IMR-90 (cell line): ENCODE results near the gene ZGRF1. TPM values are rescaled to one million over a fixed set of nuclear protein-coding genes. Genes with fewer than 3 reads are reported as not detected.

Experiments used
- ATAC-seq: fragments of 200-7000 bp; cut with Tn5 transposase; 2 replicates; pipeline ENCODE4 v1.9.1; 2020; ENCODE audit warnings: low read depth, mild to moderate bottlenecking, moderate library complexity
- BruUV-seq: library from RNA; stranded (reverse); fragments of 400-500 nt; replicated peaks from 2 replicates; lab custom pipeline; 2021; lab: Mats Ljungman, UMichigan
- CTCF ChIA-PET: fragments of 300-600 bp; formaldehyde crosslinking; extraction: SDS; loops from one replicate; lab custom pipeline; 2021; ENCODE audit warnings: antibody characterized with exemption; lab: Yijun Ruan, JAX
- POLR2A ChIA-PET: fragments of 300-600 bp; sonication (Branson Sonifier 250); formaldehyde crosslinking; loops from one replicate; lab custom pipeline; 2022; ENCODE audit warnings: antibody characterized with exemption; ENCODE audit not compliant: unreplicated experiment; lab: Charles Lee
- DNase-seq: peaks from one replicate; pipeline ENCODE4 v3.0.0; 2013
- H2AFZ ChIP-seq: replicated peaks from 2 replicates; pipeline ENCODE3; 2013; ENCODE audit warnings: low read length, mild to moderate bottlenecking; ENCODE audit not compliant: poor library complexity
- H2AK5ac ChIP-seq: 2 replicates; pipeline ENCODE4 v1.6.1; 2013; ENCODE audit warnings: low read depth, low read length, inconsistent platforms
- H2AK9ac ChIP-seq: replicated peaks from 2 replicates; pipeline ENCODE3; 2013; ENCODE audit warnings: mild to moderate bottlenecking, low read depth, low read length, moderate library complexity; ENCODE audit not compliant: poor library complexity
- H2BK120ac ChIP-seq: 2 replicates; pipeline ENCODE4 v1.6.1; 2013; ENCODE audit warnings: low read depth, low read length, inconsistent platforms
- H2BK15ac ChIP-seq: 3 replicates; pipeline ENCODE4 v1.6.1; 2013; ENCODE audit warnings: low read depth, low read length, inconsistent platforms
- H2BK20ac ChIP-seq: 2 replicates; pipeline ENCODE4 v1.6.1; 2013; ENCODE audit warnings: low read depth, mild to moderate bottlenecking, inconsistent platforms, low read length, moderate library complexity
- H2BK5ac ChIP-seq: 2 replicates; pipeline ENCODE4 v1.6.1; 2013; ENCODE audit warnings: mild to moderate bottlenecking, low read depth, low read length, inconsistent platforms; ENCODE audit not compliant: poor library complexity, severe bottlenecking
- H3K14ac ChIP-seq: replicated peaks from 2 replicates; pipeline ENCODE4 v1.6.1; 2013; ENCODE audit warnings: low read depth, low read length, inconsistent platforms
- H3K18ac ChIP-seq: 2 replicates; pipeline ENCODE4 v1.6.1; 2013; ENCODE audit warnings: low read depth, low read length, control low read depth
- H3K23ac ChIP-seq: 2 replicates; pipeline ENCODE4 v1.6.1; 2013; ENCODE audit warnings: low read depth, low read length, inconsistent platforms
- H3K27ac ChIP-seq: 2 replicates; pipeline ENCODE4 v1.5.1; 2013; ENCODE audit warnings: mild to moderate bottlenecking, control low read depth, low read length; ENCODE audit not compliant: insufficient read depth
- H3K27me3 ChIP-seq: 2 replicates; pipeline ENCODE4 v1.6.1; 2013; ENCODE audit warnings: low read length; ENCODE audit not compliant: control insufficient read depth, insufficient read depth
- H3K36me3 ChIP-seq: 2 replicates; pipeline ENCODE4 v1.6.1; 2013; ENCODE audit warnings: low read length, mixed read lengths; ENCODE audit not compliant: control insufficient read depth, insufficient read depth
- H3K4ac ChIP-seq: 2 replicates; pipeline ENCODE4 v1.6.1; 2013; ENCODE audit warnings: low read depth, low read length, inconsistent platforms
- H3K4me1 ChIP-seq: 2 replicates; pipeline ENCODE4 v1.6.1; 2013; ENCODE audit warnings: low read length, mixed read lengths; ENCODE audit not compliant: control insufficient read depth, insufficient read depth
- H3K4me2 ChIP-seq: 2 replicates; pipeline ENCODE4 v1.6.1; 2013; ENCODE audit warnings: low read depth, mild to moderate bottlenecking, control low read depth, low read length, moderate library complexity
- H3K4me3 ChIP-seq: 2 replicates; pipeline ENCODE4 v1.5.1; 2013; ENCODE audit warnings: low read depth, mild to moderate bottlenecking, control low read depth, low read length, moderate library complexity; ENCODE audit not compliant: insufficient read depth
- H3K56ac ChIP-seq: 2 replicates; pipeline ENCODE4 v1.6.1; 2013; ENCODE audit warnings: low read length, inconsistent platforms; ENCODE audit not compliant: insufficient read depth; ENCODE audit errors: extremely low read depth
- H3K79me1 ChIP-seq, 2 experiments: 2 replicates each; pipeline ENCODE4 v1.6.1; 2013; ENCODE audit warnings: low read length in 2 of 2, inconsistent platforms in 1 of 2, low read depth in 1 of 2
- H3K9ac ChIP-seq: 2 replicates; pipeline ENCODE4 v1.6.1; 2013; ENCODE audit warnings: low read depth, low read length, control low read depth
- H3K9me1 ChIP-seq: 2 replicates; pipeline ENCODE4 v1.6.1; 2013; ENCODE audit warnings: low read length, inconsistent platforms; ENCODE audit not compliant: insufficient read depth
- H3K9me3 ChIP-seq: 2 replicates; pipeline ENCODE4 v1.6.1; 2013; ENCODE audit warnings: low read length; ENCODE audit not compliant: control insufficient read depth, insufficient read depth
- H4K20me1 ChIP-seq: 2 replicates; pipeline ENCODE4 v1.6.1; 2013; ENCODE audit warnings: low read length, inconsistent platforms; ENCODE audit not compliant: insufficient read depth
- H4K5ac ChIP-seq: 2 replicates; pipeline ENCODE4 v1.6.1; 2013; ENCODE audit warnings: mild to moderate bottlenecking, low read depth, low read length, control low read depth
- H4K8ac ChIP-seq, 2 experiments: 2 replicates each; pipeline ENCODE4 v1.6.1; 2013; ENCODE audit warnings: low read depth in 2 of 2, low read length in 2 of 2, control low read depth in 1 of 2, inconsistent platforms in 1 of 2
- H4K91ac ChIP-seq: 2 replicates; pipeline ENCODE4 v1.6.1; 2013; ENCODE audit warnings: low read depth, low read length, inconsistent platforms; ENCODE audit not compliant: insufficient read depth
- WGBS, 2 experiments: methylation state at CpG; one replicate each; pipeline versions ENCODE4 v1.1.5 to v1.1.7; 2013; ENCODE audit warnings: missing lambda C conversion rate in 2 of 2; ENCODE audit not compliant: insufficient read length in 1 of 2; ENCODE audit errors: extremely low coverage in 2 of 2; 5-methylcytosine and 5-hydroxymethylcytosine counted together
- dilution Hi-C: fragments of 300-500 bp; cut with HindIII; formaldehyde crosslinking; loops from one replicate; pipeline ENCODE4 v1.14.3; 2018; ENCODE audit warnings: low sequenced_read_pairs; ENCODE audit not compliant: unreplicated experiment
- in situ Hi-C: fragments of 300-500 bp; cut with MboI; formaldehyde crosslinking; loops from 3 replicates; pipeline ENCODE4 v1.14.3; 2019; ENCODE audit warnings: low sequenced_read_pairs, inconsistent platforms, mixed read lengths
- intact Hi-C: fragments of 100-400 bp; cut with micrococcal nuclease; formaldehyde crosslinking; loops from 2 replicates; pipeline ENCODE4 v1.10.0; 2022
- polyA plus RNA-seq, 3 experiments: library from polyadenylated mRNA; depleted of rRNA; stranded (reverse); fragments of >200 nt; gene quantifications; 2 replicates each; pipeline ENCODE4 v1.2.3, GENCODE V29; 2012; ENCODE audit warnings: low replicate concordance in 1 of 3
- total RNA-seq: library from RNA; depleted of rRNA; stranded (reverse); fragments of >200 nt; gene quantifications from 2 replicates; pipeline ENCODE4 v1.2.3, GENCODE V29; 2012
- TF ChIP-seq, protein P1 (sequence below): conservative IDR thresholded peaks from 2 replicates; pipeline ENCODE4 v1.5.1; 2012; ENCODE audit warnings: mild to moderate bottlenecking, low read depth, low read length, improper control_type of control experiment

ZGRF1 gene
- total and polyA plus RNA-seq, 2 of the 4 experiments (the other 2 are of a cell fraction), result 2.8 to 5.6 TPM

DNA sequence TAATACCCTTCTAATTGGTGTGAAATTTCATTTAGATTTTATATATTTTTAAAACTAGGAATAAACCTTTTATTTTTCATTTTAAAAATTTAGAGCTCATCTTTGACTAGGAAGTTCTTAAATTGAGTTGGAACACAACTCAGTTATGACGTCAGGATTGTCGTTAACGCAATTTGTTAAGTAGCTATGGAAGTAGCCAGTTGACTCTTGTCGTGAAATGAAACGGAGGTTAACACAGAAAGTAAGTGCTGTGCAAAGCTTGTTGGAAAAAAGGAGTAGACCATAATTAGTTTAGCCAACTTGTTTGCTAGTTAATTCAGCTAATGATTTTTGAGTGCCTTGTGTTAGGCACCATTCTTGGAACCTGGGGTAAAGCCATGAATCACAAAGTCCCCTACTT, 18.6 kb upstream of the ZGRF1 start:
- ChIA-PET CTCF (no interaction called here), POLR2A (no interaction called here)
- Histone ChIP-seq H2BK20ac (no peak overlapping the region), H3K9me3 (no peaks in the 10 kb centered on the region), H3K56ac (no peak overlapping the region), H2BK15ac (no peak overlapping the region), H4K91ac (no peak overlapping the region), H3K4me2 (no peak overlapping the region), H2BK5ac (no peak overlapping the region), H3K27me3 (no peaks in the 10 kb centered on the region), H3K4ac (no peak overlapping the region), H4K20me1 (no peaks in the 10 kb centered on the region), H3K9me1 (no peaks in the 10 kb centered on the region), H3K4me3 (no peak overlapping the region), H2AK9ac (no peak overlapping the region), H3K36me3 (peaks cover 21% of the 10 kb centered on the region), H2AFZ (no peak overlapping the region), H3K79me1 (no peaks in the 10 kb centered on the region), H3K27ac (no peak overlapping the region), H4K5ac (no peak overlapping the region), H4K8ac (no peak overlapping the region), H3K23ac (no peak overlapping the region), H3K4me1 (no peaks in the 10 kb centered on the region), H3K9ac (no peak overlapping the region), H2BK120ac (no peak overlapping the region), H3K18ac (no peak overlapping the region), H3K14ac (no peak overlapping the region), H2AK5ac (no peak overlapping the region)
- TF ChIP-seq, protein P1, sequence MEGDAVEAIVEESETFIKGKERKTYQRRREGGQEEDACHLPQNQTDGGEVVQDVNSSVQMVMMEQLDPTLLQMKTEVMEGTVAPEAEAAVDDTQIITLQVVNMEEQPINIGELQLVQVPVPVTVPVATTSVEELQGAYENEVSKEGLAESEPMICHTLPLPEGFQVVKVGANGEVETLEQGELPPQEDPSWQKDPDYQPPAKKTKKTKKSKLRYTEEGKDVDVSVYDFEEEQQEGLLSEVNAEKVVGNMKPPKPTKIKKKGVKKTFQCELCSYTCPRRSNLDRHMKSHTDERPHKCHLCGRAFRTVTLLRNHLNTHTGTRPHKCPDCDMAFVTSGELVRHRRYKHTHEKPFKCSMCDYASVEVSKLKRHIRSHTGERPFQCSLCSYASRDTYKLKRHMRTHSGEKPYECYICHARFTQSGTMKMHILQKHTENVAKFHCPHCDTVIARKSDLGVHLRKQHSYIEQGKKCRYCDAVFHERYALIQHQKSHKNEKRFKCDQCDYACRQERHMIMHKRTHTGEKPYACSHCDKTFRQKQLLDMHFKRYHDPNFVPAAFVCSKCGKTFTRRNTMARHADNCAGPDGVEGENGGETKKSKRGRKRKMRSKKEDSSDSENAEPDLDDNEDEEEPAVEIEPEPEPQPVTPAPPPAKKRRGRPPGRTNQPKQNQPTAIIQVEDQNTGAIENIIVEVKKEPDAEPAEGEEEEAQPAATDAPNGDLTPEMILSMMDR, result no peak
- intact Hi-C loops, result no loop called here
- dilution Hi-C loops, result no loop called here
- no TSS peak for BruUV-seq
- in situ Hi-C loops, result no loop called here
- WGBS, 2 experiments, result no CpG with 5 or more reads among the region's 5 CpGs
- DNase-seq (no peak), ATAC-seq (no peak)
